GM12891 (cell line): Measurements from ENCODE around the gene KIAA0586.
"Not testable (repeated sequence)": the region's sequence is repeated elsewhere in the genome, so short reads cannot be mapped to it uniquely, and the experiment has no call there.

ENCODE experiments used
- DNase-seq: peaks from one replicate; pipeline ENCODE4 v3.0.0; 2011; ENCODE audit warnings: low spot score; ENCODE audit not compliant: insufficient read length
- FAIRE-seq: peaks from 2 replicates; lab custom pipeline; 2011; peaks lifted over from hg19 to GRCh38; lab: Jason Lieb, UNC
- PAX5 ChIP-seq: IDR thresholded peaks from 2 replicates; pipeline ENCODE4 v1.6.1; 2011; ENCODE audit warnings: low read length, moderate library complexity, mild to moderate bottlenecking; ENCODE audit not compliant: insufficient read depth, severe bottlenecking
- POLR2A ChIP-seq: IDR thresholded peaks from 2 replicates; pipeline ENCODE4 v1.6.1; 2011; ENCODE audit warnings: low read depth, low read length, control low read depth
- POLR2AphosphoS5 ChIP-seq: IDR thresholded peaks from 2 replicates; pipeline ENCODE4 v1.6.1; 2011; ENCODE audit warnings: low read depth, low read length, control low read depth
- POU2F2 ChIP-seq: IDR thresholded peaks from 2 replicates; pipeline ENCODE4 v1.6.1; 2011; ENCODE audit warnings: low read depth, mild to moderate bottlenecking, control low read depth, low read length, moderate library complexity
- SPI1 ChIP-seq: IDR thresholded peaks from 2 replicates; pipeline ENCODE4 v1.6.1; 2011; ENCODE audit warnings: low read depth, low read length, control low read depth
- TAF1 ChIP-seq: IDR thresholded peaks from 2 replicates; pipeline ENCODE4 v1.6.1; 2011; ENCODE audit warnings: low read depth, low read length, control low read depth

KIAA0586 gene

DNA sequence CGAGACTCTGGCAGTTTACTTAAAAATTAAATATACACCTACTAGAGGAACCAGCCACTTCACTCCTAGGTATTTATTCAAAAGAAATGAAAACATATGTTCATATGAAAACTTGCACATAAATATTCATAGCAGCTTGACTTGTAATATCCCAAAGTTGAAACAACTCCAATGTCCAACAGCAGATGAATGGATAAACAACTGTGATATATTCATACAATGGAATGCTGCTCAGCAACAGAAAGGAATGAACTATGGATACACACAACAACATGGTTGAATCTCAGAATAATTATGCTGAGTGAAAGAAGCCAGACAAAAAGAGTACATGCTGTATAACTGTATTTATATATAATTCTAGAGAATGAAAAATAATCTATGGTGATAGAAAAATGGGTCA, 156.9 kb downstream of the KIAA0586 start:
- FAIRE-seq (no peak), DNase-seq (no peak)
- TF ChIP-seq SPI1 (no peak), POLR2A (no peak), POLR2AphosphoS5 (no peak), TAF1 (no peak), POU2F2 (no peak), PAX5 (no peak)

- DNase-seq = no peak
- FAIRE-seq = no peak
- TF ChIP-seq POLR2A = no peak
- TF ChIP-seq TAF1 = no peak
- TF ChIP-seq PAX5 = no peak
- TF ChIP-seq POLR2AphosphoS5 = no peak
- no peak for TF ChIP-seq POU2F2
- no peak for TF ChIP-seq SPI1
Observed at GRCh38 chr14:58587271-58587670, 159.8 kb downstream of the KIAA0586 start.

GRCh38 chr14:58588321-58588720, 160.8 kb downstream of the KIAA0586 start:
- DNase-seq, FAIRE-seq: not testable (repeated sequence)

DNA sequence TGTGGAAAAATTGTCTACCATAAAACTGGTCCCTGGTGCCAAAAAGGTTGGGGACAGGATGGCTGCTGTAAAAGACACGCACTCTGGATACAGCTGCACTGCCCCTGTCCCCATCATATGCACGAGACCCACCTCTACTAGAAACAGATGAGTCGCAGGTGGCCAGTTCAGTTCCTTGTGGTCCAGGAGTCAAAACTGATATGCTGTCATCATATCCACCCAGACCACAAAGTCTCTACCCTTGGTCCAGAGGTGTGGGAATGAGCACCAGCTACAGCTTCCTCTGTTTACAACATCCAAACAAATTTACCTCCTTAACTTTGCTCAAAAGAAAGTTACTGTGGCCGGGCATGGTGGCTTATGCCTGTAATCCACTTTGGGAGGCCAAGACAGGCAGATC, 166.5 kb downstream of the KIAA0586 start:
- TF ChIP-seq POU2F2 = no peak
- TF ChIP-seq POLR2AphosphoS5 = no peak
- no peak for TF ChIP-seq SPI1
- no peak for TF ChIP-seq TAF1
- TF ChIP-seq POLR2A = no peak
- no peak for TF ChIP-seq PAX5
- FAIRE-seq (no peak), DNase-seq (no peak)

- TF ChIP-seq POLR2AphosphoS5 (no peak), PAX5 (no peak), TAF1 (no peak), SPI1 (no peak), POLR2A (no peak), POU2F2 (no peak)
- FAIRE-seq = no peak
- no peak for DNase-seq
Observed at GRCh38 chr14:58597041-58597440, 169.5 kb downstream of the KIAA0586 start.

GRCh38 chr14:58598028-58598803, 170.7 kb downstream of the KIAA0586 start:
- FAIRE-seq = no peak
- no peak for DNase-seq
- TF ChIP-seq SPI1 (no peak), PAX5 (no peak), TAF1 (no peak), POLR2A (no peak), POLR2AphosphoS5 (no peak), POU2F2 (no peak)

DNA sequence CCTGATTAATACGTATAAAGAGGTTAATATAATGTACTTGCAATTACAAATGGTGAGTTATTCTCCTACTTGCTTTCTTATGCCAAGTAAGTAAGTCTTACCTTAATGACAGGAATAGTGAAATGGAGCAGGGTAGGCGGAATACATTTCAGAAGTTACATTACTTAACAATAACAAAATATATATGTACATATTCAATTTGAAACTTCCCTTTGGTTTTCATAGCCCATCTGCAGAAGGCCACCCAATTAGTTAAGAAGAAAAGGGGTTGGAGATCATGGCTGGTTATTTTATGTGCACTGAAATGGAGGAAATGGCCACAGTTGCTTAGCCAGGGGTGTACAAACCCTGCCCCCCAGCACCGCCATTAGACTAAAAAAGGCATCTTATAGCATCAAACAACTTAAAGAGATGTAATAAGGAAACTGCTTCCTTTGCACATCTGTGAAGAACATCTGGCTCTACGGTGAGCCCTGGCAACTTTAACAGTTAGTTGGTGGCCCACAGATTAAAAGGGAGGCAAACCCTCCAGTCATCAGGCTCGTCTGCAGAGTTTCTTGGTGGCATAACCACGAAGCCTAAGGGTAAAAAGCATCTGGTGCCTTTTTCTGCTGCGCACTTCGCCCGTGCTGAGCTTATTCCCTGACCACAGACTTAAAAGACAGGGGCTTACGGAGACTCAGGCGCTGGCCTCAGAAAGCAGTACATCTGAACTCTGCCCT, 171.4 kb downstream of the KIAA0586 start:
- FAIRE-seq (no peak), DNase-seq (no peak)
- TF ChIP-seq TAF1 (no peak), POLR2A (no peak), SPI1 (no peak), PAX5 (no peak), POU2F2 (no peak), POLR2AphosphoS5 (no peak)

DNA sequence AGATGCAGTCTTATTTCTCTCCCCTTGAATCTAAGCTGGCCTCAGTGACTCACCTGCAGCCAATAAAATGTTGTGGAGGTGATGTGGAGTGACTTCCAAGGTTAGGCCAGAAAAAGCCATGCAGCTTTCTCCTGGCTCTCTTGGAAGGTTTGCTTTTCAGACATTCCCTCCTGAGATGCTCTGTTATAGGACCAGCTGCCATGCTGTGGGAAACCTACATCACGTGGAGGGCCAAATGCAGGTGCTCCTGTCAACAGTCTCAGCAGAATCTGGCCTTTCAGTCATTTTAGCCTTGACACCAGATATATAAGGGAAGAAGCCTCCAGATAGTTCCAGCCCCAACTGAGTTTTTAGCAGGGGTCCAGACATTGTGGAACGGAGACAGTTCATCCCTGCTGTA, 172.2 kb downstream of the KIAA0586 start:
- FAIRE-seq = no peak
- TF ChIP-seq POLR2AphosphoS5 (no peak), TAF1 (no peak), POU2F2 (no peak), POLR2A (no peak), SPI1 (no peak), PAX5 (no peak)
- DNase-seq = no peak
